T-helper 1 cell treated with Interleukin-12 subunit alpha and Interleukin-12 subunit beta and Interleukin-4 antibody, amounts not matched to agents 30 ng/mL and 1 ng/mL, for 36 hours (primary cell): ENCODE data around the gene KIAA1614. TPM values are rescaled to one million over a fixed set of nuclear protein-coding genes. Genes with fewer than 3 reads are reported as not detected.
"Not testable (repeated sequence)": the region's sequence is repeated elsewhere in the genome, so short reads cannot be mapped to it uniquely, and the experiment has no call there.

Experiments
- intact Hi-C: fragments of 100-400 bp; cut with micrococcal nuclease; formaldehyde crosslinking; loops from one replicate; pipeline ENCODE4 v1.15.1; 2024
- total RNA-seq: library from RNA; stranded (reverse); gene quantifications from 2 replicates; pipeline ENCODE4 v1.2.3, GENCODE V29; 2022

The KIAA1614 gene
- total RNA-seq, 1 donor from 2014 or later: 0.37 TPM

DNA sequence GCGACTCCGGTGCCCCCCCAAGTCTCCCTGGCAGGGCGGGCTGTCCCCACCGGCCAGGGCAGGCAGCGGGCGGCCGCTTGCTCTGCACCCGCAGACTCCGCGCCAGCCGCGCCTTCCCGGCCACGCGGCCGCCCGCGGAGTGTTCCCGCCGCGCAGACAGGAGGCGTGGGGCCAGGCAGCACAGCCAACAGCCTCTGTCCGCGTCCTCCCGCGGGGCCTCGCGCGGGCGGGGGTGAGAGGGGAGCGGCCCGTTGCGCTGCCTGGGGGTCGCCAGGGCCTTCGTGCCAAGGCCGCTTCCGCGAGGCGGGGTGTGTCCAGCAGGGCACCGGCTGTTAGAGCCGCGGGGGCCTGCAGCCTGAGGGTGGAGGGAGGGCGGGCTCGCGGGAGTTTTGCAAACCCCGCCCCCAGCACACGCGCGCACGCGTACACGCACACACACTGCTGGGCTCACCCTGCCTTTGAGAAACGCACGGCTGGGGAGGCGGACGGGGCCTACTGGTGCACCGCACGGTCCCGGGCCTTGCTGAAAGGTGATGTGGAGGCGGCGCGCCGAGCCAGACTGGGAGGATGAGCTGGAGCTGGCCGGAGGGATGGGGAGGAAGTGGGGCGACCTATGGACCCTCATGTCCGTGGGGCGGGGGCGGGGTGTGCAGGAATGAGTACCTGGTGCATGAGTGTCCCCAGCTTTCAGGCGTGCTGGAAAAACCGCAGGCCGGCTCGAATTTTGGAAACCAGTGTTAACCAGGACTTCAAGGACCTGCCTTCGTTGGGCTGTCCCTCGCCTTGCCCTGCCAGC, 41.5 kb downstream of the KIAA1614 start:
- intact Hi-C loops: loop anchor here (5.0 kb wide), 1 partner anchor 133 kb away; the partner anchor contains the start of gene IER5

DNA sequence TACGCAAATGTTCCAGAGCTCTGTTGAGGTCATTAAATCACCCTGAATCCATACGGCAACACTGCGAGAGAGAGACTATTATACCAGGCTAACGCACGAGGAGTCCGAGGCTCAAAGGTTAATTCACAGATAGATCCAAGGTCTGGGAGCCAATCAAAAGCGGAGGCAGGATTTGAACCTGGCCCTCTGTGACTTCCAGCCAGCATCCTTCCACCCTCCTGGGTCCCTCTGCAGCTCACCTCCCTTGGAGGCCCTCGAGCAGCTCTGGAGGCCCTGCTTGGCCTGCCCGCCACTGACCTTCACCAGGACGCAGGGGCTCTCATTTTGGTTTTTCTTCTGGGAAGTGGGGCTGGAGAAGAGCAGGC, 42.1 kb downstream of the KIAA1614 start:
- intact Hi-C loops: loop anchor here (5.0 kb wide), 1 partner anchor 133 kb away; the partner anchor contains the start of gene IER5

DNA sequence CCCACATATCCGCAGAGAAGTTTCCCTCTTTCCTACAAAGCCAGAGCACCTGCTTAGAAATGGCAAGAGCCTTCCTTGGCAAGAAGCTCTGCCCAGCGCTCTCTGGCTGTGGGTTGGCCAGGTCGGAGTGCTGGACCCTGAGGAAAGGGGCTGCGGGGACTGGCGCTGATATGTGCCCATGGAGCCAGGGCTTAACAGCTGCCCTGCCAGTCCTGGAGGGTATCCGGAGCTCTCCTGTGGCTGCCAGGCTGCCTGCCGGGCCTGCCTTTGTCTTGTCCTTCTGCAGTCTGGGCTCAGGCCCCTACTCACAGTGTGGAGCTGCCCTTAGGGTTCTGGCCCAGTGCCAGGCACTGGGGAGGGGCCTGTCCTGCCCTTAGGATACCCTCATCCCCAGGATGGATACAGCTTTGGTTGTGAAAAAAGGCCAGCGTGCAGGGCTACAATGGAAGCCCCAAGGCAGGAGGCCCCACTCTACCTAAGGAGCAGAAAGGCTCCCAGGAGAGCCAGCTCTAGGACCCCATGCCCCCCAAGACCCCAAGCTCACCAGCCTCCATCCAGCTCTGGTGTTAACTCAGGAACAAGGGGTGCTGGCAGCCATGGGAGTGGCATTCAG, 43.4 kb downstream of the KIAA1614 start:
- intact Hi-C loops: no loop called here

DNA sequence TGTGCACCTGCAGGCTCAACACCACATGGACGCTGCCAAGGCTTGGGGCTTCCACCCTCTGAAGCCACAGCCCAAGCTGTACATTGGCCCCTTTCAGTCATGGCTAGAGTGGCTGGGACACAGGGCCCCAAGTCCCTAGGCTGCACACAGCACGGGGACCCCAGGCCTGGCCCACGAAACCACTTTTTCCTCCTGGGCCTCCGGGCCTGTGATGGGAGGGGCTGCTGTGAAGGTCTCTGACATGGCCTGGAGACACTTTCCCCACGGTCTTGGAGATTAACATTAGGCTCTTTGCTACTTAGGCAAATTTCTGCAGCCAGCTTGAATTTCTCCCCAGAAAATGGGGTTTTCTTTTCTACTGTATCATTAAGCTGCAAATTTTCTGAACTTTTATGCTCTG, 46.9 kb downstream of the KIAA1614 start:
- intact Hi-C loops: not testable (repeated sequence)

DNA sequence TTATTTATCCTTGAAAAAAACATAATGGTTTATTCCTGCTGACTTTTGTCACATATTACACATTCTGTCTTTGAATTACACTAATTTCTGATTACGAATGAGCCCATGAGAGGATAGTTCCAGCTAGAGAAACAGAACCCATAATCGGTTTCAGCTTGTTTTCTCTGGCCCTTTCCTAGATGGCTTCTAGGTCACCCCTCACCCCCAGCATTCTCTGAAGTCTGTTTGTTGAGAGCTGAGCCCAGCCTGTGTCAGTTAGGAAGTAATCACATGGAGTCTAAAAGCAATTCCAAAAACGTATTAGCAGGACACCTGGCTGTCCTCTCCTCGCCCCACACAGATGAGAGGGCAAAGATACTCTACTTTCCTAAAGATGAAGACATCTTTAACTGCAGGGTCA, 48.9 kb downstream of the KIAA1614 start:
- intact Hi-C loops: no loop called here

DNA sequence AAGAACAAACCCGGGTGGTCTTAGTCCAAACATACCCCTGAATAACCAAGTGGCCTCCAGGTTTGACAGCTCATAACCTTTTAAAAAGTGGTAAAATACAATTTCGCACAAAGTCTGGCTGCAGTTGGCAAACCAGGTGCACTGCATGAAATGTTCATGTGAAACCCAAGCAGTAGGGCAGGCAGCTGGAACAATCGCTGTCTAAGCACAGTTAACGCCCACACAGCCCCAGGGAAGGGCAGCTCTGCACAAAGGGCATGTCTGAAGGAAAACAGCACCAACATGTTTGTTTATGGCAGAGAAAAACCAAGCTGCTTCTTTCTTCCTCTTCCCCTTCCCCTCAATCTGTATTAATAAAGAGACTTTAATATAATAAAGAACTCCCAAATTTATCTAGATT, 49.5 kb downstream of the KIAA1614 start:
- intact Hi-C loops: no loop called here

DNA sequence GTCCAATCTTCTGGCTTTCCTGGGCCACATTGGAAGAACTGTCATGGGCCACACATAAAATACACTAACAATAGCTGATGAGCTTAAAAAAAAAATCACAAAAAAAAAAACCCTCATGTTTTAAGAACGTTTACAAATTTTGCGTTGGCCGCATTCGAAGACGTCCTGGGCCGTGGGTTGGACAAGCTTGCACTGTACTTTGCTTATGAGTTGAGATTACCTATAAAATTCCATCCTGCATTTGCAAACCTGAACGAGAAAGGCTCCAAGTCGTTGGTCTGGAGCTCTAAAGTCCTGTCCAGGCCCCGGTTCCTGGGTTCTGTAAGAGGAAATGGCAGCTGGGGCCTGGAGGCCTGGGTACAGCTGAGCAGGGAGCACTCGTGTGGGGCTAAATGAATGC, 51.4 kb downstream of the KIAA1614 start:
- intact Hi-C loops: no loop called here

DNA sequence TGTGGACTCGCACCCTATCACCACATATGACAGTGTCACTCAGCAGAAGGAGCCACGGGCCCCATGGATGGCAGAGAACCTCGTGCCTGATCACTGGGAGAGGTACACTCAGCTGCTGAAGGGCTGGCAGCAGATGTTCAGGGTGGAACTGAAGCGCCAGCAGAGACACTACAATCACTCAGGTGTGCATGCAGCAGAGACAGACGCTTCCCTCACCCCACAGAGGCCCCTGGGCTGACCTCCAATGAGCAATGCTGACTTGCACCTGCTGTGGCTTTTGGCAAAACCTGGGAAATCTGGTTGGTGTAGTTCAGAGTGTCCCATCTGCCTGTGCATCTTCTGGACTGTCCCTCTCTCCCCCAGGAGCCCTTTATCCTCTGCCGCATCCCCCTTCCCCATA, 51.9 kb downstream of the KIAA1614 start:
- intact Hi-C loops: no loop called here

DNA sequence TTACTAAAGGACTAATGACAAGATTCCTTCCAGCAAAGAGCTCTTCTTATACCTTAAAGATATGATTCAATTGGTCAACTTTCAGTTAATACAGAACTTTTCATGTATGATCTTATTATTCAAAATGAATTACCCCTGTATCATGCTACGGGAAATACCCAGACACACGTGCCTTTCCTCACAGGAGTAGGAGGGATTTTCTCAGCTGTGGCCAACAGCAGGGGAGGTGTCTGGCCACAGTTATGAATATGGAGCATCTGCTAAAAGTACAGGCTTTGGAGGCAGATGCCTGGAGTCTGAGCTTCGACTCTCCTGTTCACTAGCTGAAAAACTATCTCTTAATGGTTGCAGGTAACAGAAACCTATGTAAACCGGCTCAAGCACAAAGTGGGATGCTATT, 53.6 kb downstream of the KIAA1614 start:
- intact Hi-C loops: no loop called here

DNA sequence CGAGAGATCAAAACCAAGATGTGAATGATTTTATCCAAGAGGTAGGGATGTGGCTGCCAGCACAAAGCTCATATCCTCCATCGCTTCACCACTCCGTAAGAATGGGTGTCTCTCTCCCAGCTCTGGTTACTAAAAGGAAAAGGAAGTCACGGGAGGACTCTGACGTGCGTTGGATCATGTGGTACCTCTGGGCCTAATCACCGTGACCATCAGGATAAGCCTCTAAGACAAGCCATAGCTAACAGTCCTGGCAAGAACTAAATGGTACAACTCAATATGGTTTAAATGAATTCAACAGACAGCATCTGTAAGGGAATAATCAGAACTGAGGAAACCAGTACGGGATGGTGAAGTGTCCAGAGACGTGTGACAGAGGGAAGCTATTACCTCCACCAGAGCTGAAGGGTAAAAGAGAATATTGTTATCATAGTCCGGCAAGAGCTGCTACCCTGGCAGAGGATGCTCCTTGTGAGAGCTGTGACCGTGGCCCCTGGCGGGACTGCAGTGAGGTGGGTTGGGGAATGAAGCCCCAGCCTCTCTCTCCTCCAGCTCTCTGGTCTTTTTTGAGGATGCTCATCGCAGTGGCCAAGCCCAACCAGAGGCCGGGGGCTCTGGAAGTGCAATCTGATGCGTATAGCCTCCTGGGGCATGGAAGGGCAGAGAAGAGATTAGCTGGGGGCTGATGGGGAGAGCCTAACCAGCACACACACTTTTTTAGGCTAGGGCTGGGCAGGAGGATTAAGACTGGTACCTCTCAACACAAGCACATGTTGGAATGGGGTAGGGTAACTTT, 54.2 kb downstream of the KIAA1614 start:
- intact Hi-C loops: no loop called here

DNA sequence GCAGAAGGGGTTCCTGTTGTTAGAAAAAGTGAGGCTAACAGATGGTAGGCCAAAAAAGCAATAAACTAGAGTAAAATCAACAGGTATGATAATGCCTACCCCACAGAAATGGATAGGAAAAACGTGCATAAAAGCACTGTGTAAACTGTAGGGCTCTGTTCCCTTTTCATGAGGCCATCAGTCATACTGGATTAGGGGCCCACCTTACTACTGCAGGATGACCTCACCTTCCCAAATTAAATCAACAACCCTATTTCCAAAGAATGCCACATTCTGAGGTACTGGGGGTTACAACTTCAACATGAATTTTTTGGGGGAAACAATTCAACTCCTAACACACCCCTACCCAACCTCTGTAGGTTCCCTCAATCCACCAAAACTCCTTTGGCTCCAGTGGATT, 54.9 kb downstream of the KIAA1614 start:
- intact Hi-C loops: no loop called here

DNA sequence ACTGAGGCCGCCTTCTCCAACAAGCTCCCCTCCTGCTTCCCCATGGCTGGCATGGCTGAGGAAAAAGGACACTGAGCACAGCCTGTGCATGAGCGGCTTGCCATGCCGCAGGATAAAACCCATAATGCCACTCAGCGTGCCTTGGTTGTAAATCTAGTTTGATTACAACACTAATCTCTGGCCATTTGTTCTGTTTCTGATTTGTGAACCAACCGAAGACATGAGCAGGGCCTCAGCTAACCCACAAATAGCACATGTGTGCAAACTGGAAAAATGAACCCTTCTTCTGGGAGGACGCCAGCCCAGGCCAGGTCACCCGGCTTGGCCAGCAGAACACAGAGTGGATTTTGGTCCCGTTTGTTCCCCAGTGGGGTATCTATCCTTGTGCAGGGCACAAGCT, 56.1 kb downstream of the KIAA1614 start:
- intact Hi-C loops: not testable (repeated sequence)

DNA sequence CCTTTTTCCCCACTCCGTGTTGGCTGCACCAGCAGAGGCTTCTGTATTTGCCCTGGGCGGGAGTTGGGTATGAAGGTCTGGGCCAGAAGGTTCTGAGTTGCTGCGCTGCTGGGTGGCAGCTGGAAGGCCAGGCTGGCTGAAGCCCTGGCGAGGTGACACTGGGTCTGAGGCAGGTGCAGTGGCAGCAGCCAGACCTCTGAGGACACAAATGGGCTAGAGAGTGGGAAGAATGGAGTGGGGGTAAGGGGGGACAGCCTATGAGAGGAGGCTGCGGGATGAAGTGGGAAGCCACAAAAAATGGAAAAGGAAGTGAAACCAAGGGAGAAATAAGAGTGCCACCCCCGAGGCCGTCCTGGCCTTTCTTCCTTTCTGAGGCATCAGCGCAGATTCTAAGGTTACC, 56.7 kb downstream of the KIAA1614 start:
- intact Hi-C loops: no loop called here

DNA sequence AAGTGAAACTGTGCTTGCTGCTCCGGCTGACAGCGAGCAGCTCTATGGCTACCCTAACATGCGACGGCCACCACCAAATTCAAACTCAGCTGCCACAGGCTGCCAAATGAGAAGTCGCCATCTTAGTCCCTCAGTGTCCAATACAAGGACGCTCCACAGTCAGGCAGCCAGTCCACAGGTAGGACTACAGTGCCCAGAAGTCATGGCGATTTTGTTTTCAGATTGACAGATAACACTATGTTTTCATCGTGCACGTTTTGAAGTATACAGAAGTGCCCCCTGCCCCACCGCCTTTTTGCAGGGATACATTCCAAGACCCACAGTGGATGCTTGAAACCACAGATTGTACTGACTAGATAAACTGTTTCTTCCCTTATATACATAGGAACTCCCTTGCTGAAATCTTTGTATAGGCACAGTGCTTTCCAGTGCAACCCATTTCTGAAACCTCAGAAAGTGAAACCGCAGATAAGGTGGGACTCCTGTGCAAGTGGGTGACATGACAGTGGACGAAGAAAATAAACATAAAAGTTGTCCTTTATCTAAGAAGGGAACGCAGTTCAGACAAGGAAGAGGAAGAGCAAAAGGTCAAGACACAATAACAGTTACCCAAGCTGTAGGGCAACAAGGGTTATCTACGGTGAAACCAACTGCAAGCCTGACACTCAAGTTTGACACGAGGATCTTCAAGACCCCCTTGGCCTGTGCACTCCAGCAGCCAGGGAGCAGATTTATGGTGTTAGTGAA, 57.8 kb downstream of the KIAA1614 start:
- intact Hi-C loops: no loop called here

DNA sequence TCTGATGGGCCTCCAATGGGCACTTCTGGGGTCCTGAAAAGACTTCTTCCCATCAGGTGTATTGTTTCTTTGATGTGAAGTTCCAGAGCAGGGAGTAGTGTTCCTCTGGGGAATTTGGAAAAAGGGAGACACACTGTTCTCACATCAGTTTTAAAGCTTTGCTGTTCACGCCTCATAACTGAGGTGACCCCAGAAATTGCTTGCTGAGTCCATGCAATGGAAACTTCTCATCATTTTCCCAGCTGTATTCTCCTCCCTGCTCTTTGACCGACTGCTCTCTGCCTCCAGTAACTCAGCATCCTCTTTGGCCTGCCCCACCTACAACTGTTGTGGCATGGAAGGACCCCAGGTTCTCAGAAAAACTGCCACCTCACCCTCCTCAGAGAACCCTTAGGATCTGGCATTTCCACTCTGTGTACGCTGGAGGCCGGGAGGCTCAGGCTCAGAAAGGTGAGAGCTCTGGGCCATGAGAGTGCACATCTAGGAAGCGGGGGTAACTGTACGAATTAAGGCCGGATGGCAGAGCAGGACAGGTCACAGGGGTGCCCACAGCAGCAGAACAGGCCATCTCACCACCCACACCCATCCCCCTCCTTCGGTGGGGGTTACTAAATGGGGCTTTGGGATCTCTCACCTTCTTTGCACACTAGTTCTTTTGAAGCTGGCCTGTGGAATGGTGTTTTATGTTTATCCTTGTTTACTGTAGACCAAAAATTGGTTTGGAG, 58.7 kb downstream of the KIAA1614 start:
- intact Hi-C loops: no loop called here

DNA sequence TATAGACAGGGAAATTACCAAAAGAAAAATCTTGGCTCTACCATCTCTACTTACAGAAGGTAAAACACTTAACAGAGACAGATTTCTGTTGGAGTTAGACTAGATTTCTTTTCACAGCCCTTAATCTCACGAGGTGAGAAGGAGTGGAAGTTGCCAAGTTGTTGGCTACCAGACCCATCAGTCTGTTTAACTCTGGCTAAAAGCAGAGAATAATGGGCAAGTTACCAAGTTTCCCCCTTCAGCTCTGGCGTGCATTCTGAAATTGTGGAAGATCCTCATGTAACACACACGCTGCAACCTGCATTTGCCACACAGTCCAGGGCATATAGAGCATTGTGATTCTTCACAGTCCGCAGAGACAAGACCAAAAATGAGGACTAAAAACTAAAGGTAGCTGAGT, 60.7 kb downstream of the KIAA1614 start:
- intact Hi-C loops: no loop called here

DNA sequence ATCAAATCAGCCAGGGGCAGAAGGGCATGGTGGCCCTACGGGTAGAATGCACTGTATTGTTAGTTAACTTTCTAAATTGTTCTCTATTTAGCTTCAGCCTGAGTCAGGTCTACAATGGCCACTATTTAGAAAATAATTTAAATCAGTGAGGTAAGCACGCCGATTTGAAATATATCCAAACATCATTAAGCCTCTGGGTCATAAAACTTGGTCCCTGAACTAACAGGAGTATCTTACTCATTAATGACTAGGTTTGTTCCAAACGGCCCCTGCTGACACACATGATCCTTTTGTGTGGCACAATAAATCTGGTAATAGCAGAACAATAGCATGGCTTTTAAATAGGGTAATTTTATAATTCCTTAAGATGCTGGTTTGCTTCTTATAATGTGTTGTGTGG, 61.5 kb downstream of the KIAA1614 start:
- intact Hi-C loops: no loop called here

DNA sequence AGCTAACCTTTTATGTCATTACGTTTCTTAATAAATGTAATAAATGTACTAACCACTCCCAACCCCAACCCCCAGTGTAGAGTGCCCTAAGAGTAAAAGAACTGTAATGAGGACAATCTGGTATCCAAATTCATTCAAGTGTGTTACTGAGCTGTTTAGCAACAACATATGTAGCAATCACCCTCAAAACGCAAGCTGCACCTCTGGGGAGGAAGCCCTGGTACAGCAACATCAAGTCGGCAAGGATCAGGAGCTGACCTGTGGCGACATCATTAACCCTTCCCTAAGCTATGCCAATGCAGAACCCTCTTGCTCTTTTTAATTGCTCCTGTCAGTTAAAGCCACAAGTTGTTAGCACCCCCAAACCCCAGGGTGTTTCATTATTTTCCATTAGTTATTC, 62.9 kb downstream of the KIAA1614 start:
- intact Hi-C loops: no loop called here

DNA sequence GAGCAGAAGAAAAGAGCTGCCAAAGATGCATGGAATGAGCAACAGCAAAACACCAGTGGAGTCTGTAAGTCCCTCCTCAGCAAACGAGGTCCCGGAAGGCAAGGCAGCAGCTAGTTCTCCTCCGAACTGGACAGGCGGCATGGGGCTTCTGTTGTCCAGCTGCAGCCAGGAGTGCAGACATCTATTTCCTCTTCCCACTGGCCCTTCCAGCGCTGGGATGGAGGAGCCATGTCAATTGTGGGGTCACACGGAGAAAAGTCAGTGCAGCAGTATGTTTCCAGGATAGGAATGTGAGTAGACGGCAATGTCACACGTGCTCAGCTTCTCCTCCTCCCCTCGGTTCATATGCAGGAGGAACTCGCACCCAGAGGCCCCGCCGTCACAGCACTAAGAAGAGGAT, 63.5 kb downstream of the KIAA1614 start:
- intact Hi-C loops: no loop called here

DNA sequence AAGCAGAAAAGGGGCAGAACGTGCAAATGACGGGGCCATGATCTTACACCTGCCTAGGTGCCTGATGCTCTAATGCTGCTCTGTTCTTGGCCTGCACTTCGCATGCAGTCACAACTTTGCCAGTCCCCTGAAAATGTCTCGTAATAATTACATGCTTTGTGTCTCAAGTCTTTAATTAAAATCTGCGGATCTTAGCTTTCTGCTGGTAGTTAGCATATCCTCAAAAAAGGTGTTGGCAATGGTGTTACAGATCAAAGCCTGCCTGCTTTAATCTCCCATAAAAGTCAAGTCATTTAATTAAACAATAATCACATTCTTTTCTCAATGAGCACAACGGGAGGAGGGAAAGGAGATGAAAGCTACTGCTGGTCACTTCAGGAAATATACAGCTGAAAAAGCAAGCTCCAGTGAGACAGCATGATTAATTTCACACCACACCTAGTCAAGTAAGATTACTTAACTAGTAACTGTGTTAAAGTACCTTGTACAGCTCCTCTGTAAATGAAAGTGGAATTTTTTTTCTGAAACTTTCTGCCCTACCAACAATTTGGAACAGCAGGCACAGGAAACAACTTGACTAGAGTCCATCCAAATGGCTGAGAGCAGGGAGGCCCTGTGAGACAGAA, 64.1 kb downstream of the KIAA1614 start:
- intact Hi-C loops: no loop called here
